ENCODE results near the gene RIOX2.

DNA sequence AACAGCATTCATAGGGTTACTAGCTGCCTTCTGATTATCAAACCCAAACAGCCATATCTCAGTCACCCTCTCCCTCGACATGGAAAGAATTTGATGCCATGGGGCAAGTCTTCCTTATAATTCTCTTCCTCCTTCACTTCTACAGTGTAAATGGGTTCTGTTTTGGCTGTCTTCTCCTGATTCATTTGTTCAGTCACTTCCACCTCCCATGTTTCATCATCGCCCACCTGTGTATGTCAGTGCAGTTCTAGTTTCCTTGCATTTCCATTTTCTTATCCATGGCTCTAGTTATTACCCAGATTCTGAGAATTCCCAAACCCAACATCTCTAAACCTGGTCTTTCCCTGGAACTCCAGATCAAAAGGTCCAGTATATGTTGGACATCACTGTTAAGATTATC, 41.0 kb downstream of the RIOX2 start:
- TF ChIP-seq, protein P1, sequence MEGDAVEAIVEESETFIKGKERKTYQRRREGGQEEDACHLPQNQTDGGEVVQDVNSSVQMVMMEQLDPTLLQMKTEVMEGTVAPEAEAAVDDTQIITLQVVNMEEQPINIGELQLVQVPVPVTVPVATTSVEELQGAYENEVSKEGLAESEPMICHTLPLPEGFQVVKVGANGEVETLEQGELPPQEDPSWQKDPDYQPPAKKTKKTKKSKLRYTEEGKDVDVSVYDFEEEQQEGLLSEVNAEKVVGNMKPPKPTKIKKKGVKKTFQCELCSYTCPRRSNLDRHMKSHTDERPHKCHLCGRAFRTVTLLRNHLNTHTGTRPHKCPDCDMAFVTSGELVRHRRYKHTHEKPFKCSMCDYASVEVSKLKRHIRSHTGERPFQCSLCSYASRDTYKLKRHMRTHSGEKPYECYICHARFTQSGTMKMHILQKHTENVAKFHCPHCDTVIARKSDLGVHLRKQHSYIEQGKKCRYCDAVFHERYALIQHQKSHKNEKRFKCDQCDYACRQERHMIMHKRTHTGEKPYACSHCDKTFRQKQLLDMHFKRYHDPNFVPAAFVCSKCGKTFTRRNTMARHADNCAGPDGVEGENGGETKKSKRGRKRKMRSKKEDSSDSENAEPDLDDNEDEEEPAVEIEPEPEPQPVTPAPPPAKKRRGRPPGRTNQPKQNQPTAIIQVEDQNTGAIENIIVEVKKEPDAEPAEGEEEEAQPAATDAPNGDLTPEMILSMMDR (IDR thresholded peaks at IDR 0.05) = no peak
- TF ChIP-seq POLR2A (IDR thresholded peaks at IDR 0.05) (no peak), EP300 (IDR thresholded peaks at IDR 0.05) (no peak)
